Measurements from ENCODE around the gene LCLAT1.

DNA sequence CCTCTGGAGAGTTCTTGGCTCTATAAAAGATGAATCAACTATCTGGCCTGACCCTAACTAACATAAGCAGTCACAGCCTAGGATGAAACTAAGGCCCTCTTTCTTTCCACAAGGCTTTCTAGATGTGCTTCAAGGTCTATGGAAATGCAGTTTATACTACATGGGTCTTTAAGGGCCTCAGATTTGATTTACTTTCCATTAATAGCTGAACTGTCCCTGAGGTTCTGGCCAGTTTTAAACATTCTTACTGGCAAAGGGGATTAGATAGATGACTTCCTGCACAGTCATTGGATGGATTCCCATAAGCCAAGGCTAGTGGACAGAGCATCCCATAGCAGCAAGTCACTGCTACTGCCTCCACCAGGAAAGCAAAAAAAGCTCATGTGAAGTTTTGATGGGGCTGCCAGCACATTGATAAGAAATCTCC is 38.1 kb upstream of the LCLAT1 start:
- TF ChIP-seq, protein P1, sequence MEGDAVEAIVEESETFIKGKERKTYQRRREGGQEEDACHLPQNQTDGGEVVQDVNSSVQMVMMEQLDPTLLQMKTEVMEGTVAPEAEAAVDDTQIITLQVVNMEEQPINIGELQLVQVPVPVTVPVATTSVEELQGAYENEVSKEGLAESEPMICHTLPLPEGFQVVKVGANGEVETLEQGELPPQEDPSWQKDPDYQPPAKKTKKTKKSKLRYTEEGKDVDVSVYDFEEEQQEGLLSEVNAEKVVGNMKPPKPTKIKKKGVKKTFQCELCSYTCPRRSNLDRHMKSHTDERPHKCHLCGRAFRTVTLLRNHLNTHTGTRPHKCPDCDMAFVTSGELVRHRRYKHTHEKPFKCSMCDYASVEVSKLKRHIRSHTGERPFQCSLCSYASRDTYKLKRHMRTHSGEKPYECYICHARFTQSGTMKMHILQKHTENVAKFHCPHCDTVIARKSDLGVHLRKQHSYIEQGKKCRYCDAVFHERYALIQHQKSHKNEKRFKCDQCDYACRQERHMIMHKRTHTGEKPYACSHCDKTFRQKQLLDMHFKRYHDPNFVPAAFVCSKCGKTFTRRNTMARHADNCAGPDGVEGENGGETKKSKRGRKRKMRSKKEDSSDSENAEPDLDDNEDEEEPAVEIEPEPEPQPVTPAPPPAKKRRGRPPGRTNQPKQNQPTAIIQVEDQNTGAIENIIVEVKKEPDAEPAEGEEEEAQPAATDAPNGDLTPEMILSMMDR (IDR thresholded peaks at IDR 0.05), result no peak
- TF ChIP-seq EZH2 (IDR thresholded peaks at IDR 0.05), result no peak
